Measurements from ENCODE around the gene AKR1C2.
"Not testable (repeated sequence)": the region's sequence is repeated elsewhere in the genome, so short reads cannot be mapped to it uniquely, and the experiment has no call there.

AKR1C2 gene

GRCh38 chr10:5023177-5023805 lies 19.6 kb upstream of the AKR1C2 start:
- no peak for DNase-seq (ENCODE audit: low read depth)

DNA sequence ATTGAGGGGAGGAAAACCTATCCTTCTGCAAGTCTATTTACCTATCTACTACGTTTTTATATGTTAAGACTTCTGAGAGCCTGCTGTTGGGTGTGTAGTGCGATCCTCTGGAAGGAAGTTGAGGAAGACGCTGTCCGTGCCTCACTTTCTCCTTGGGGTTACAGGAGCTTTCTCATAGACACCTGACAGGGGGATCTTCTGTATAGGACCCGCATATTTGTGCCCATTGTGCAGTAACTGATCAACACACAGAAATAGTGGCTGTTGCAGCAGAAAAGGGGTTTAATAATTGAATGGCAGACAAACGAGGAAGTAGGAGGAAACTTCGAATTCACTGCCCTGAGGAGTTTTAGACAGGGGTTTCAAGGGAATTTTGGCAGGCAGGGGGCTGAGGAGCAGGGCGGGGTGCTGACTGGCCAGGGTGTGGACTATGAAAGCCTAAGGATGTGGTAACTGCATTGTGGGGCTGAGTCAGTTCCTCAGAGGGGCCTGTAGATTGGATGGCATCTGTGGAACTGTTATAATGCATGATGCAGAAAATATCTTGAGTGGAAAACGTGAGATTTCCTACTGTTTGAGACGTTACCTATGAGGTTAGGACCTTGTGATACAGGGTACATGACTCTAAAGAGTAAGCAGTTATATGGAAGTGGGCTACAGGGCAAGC lies 18.1 kb upstream of the AKR1C2 start:
- peak; percentile 51 for DNase-seq (ENCODE audit: low read depth)

DNA sequence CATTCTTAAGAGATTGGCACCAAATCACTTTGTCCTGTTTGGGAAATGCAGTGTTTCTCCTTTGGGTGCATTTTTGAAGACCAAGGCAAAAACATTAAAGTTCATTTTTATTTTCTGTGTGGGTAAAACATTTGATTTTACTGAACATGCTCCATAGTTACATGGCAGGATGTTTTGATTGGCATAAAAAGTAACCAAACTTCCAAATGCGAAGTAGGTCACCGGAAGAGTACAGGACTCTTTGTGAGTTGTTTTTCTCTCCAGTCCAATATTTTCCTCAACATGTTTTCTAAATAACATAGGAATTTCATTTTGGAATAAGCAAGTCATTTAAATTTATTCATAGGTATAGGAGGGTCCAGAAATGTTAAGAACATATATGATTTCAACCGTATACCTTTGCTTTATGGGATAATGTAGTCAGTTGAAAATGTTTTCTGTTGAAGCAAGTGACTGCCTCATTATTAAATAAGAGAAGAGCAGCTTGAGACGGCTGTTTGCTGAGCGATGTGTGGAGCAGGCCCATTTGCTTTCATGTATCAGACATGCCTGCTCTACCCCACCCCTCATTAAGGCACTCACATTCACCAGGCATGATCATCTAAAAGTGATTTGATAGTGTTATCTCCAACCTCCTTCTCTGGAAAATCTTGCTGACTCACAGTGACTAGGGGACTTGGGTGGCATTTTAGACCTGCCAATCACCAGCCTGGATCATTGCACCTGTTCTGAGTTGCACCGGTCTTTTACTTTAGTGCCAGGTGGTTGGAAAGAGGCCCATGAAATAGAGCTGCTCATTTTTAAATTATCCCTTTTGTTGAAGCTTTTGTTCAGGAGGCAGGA lies 16.3 kb upstream of the AKR1C2 start:
- DNase-seq (ENCODE audit: low read depth), result not testable (repeated sequence)

DNA sequence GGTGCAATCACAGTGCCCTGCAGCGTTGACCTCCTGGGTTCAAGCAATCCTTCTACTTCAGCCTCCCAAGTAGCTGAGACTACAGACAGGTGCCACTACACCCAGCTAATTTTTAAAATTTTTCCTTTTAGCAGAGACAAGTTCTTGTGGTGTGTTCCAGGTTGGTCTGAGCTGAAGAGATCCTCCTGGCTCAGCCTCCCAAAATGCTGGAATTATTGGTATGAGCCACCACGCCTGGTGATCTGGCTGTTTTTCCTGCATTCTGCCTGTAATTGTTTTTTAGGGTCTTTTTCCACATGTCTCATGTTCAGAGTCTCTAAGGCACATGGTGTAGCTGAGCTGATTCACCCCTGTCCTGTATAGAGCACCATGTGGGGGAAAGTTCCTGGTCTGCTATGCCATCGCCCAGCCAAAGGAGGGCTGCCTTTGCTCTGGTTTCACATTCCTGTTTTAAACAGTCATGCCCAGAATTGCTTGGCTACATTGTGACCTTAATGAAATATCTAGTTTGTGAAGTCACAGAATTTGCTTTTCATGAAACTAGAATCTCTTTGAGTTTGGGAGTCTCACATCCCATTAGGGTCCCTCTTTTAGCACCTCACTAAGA lies 15.1 kb upstream of the AKR1C2 start:
- peak; percentile 48 for DNase-seq (ENCODE audit: low read depth)

DNA sequence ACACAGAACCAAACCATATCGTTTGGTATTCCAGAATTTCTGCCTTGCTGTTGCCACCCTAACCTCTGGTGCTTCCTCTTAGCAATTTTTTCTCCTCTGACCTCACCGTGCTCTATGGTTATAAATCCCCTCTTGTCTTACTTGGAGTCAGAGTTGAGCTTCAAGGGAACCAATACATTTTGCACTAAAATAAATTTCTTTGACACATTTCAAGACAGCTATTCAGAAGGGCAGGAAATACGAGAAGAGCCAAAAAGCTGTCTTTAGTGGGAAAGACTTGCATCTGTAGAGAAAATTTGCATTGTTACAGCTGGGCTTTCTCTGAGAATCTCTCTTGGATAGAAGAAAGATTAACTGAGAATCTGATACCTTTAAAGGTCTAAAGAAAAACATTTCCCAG lies 14.5 kb upstream of the AKR1C2 start:
- DNase-seq (ENCODE audit: low read depth), result no peak

GRCh38 chr10:5014936-5015335 lies 11.3 kb upstream of the AKR1C2 start:
- DNase-seq (ENCODE audit: low read depth), result peak; percentile 32

- DNase-seq (ENCODE audit: low read depth), result not testable (repeated sequence)
Observed at GRCh38 chr10:5014200-5014910, 10.7 kb upstream of the AKR1C2 start.

DNA sequence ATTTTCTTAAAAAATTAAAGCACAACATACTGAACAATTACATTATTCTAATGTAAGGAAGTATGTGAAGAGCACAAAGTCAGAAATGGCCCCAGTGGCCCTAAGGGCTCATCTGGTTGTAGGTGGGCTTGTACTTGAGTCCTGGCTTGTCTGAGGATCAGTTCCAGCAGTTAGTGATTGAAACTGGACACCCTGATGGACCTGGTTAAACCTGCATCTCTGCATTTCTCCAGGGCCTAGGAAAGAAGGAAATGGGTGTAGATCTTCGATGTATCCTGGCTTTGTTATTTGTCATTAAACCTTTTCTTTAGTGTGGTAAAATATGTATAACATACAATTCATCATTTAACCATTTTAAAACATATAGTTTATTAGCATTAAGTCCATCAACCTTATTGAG lies 9.7 kb upstream of the AKR1C2 start:
- DNase-seq (ENCODE audit: low read depth), result no peak

- DNase-seq (ENCODE audit: low read depth), result no peak
Observed at GRCh38 chr10:5012595-5012994, 8.9 kb upstream of the AKR1C2 start.

DNA sequence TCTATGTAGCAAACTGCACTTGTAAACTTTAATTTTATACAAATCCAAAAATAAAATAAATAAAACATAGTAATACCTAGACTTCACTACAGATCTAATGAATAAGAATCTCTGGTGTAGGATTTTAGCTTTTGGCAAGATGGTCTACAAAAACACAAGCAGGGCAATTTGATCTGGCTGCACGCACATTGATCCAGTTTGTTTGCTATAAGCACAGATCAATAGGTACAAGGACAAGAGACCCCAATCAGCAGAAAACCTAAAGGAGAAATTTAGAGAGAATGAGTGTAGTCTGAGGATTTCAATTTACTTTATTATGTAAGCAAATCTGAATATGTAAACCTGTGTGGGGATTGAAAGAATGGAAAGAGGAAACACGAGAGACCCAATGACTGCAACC lies 7.7 kb upstream of the AKR1C2 start:
- DNase-seq (ENCODE audit: low read depth), result not testable (repeated sequence)

DNA sequence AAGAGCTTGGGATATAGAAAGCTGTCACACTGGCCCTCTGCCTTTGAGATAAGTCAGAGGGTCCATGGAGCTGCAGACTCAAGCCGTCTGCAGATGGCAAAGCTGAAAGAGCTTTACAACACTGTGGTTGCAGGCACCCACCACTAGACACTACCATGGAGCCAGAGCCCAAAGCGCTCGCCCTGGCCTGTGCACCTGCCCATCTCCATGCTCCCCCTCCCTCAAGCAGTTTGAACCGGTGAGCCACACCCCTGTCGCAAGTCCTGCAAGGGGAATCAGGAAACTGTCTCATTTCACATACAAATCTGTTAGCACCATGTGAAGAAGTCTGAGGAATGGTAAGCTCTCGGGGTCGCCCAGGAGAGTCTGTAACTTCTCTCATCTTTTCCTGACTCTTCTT lies 6.4 kb upstream of the AKR1C2 start:
- DNase-seq (ENCODE audit: low read depth), result not testable (repeated sequence)

- DNase-seq (ENCODE audit: low read depth), result not testable (repeated sequence)
Observed at GRCh38 chr10:5008857-5009548, 5.3 kb upstream of the AKR1C2 start.

DNA sequence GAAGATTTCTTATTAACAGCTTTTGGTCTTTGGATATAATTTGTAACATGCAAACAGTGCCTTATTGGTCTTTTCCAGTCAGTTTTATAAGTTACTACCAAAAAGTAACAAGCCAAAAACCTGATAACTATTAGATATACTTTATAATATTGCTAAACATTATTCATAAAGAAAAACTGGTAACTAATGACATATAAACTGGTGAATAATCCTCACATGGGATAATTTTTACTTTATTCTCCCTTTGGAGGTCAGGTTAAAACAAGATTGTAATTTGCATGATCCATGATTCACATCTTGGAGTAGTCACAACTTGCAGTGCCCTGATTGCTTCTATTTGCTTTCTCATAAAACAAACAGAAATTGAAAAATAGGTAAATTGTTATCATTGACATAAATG lies 844 bp upstream of the AKR1C2 start:
- DNase-seq (ENCODE audit: low read depth), result not testable (repeated sequence)

- DNase-seq (ENCODE audit: low read depth), result not testable (repeated sequence)
Observed at GRCh38 chr10:5004030-5004385, 351 bp upstream of the AKR1C2 start.

GRCh38 chr10:5002013-5002727 lies 1.5 kb downstream of the AKR1C2 start:
- DNase-seq (ENCODE audit: low read depth), result no peak

- no peak for DNase-seq (ENCODE audit: low read depth)
Observed at GRCh38 chr10:4998671-4999070, 5.0 kb downstream of the AKR1C2 start.

DNA sequence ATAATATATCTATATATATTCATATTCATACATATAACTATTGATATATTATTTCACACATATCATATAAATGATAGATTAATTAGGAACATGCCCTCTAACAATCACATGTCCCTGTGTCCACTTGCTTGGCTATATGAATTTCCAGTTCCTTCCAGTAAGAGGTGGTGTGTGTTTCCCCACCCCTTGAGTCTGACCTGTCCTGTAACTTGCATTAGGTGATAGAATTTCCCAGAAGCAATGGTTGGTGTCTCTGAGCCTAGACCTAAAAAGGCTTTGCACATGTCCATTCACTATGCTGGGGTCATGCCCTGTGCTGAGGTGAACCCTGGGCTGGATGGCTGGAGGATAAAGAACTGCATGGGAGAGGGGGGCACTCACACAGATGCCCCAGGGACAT lies 9.4 kb downstream of the AKR1C2 start:
- DNase-seq (ENCODE audit: low read depth), result not testable (repeated sequence)

GRCh38 chr10:4992564-4992963 lies 11.1 kb downstream of the AKR1C2 start:
- not testable (repeated sequence) for DNase-seq (ENCODE audit: low read depth)

DNA sequence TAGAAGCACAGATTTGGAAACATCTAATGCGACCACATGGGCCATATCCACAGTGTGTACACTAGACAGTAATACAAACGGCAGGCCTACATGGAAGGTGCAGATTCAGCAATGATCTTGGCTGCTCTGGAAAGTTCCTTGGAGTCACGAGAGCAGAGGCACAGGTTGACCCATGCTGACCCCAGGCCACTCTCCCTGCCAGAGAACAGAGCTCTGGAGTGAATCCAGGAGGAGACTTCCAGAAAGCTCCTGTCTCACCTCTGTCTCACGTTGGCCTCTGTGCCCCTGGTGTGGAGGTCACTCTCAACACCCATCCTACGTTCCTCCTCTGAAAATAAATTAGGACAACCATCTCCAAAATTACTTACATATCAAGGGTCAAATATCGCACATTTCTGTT lies 12.2 kb downstream of the AKR1C2 start:
- DNase-seq (ENCODE audit: low read depth), result not testable (repeated sequence)

- no peak for DNase-seq (ENCODE audit: low read depth)
Observed at GRCh38 chr10:4990217-4990616, 13.4 kb downstream of the AKR1C2 start.
